GM04504 (cell line): ENCODE results near the gene SNX8.
"Not testable (repeated sequence)": the region's sequence is repeated elsewhere in the genome, so short reads cannot be mapped to it uniquely, and the experiment has no call there.

Experiments
- DNase-seq: peaks from one replicate; pipeline ENCODE4 v3.0.0-alpha.2; 2012; ENCODE audit warnings: low read depth

SNX8 gene

GRCh38 chr7:2289621-2290020 is 24.6 kb downstream of the SNX8 start:
- DNase-seq = no peak

GRCh38 chr7:2289111-2289586 is 25.1 kb downstream of the SNX8 start:
- DNase-seq = no peak

GRCh38 chr7:2288503-2288902 is 25.7 kb downstream of the SNX8 start:
- DNase-seq = no peak

GRCh38 chr7:2287745-2288144 is 26.5 kb downstream of the SNX8 start:
- no peak for DNase-seq

- no peak for DNase-seq
These were observed 31.2 kb downstream of the SNX8 start for GRCh38 chr7:2283074-2283473.

GRCh38 chr7:2282185-2282751 is 32.0 kb downstream of the SNX8 start:
- no peak for DNase-seq

- no peak for DNase-seq
These were observed 32.7 kb downstream of the SNX8 start for GRCh38 chr7:2281541-2281940.

GRCh38 chr7:2280424-2280823 is 33.8 kb downstream of the SNX8 start:
- DNase-seq = no peak

- DNase-seq = no peak
These were observed 34.3 kb downstream of the SNX8 start for GRCh38 chr7:2279896-2280295.

- no peak for DNase-seq
These were observed 36.2 kb downstream of the SNX8 start for GRCh38 chr7:2278026-2278425.

- DNase-seq = no peak
These were observed 38.1 kb downstream of the SNX8 start for GRCh38 chr7:2276107-2276506.

GRCh38 chr7:2275101-2275500 is 39.1 kb downstream of the SNX8 start:
- no peak for DNase-seq

GRCh38 chr7:2274666-2275065 is 39.6 kb downstream of the SNX8 start:
- no peak for DNase-seq

- no peak for DNase-seq
These were observed 40.4 kb downstream of the SNX8 start for GRCh38 chr7:2273866-2274265.

- DNase-seq = no peak
These were observed 42.2 kb downstream of the SNX8 start for GRCh38 chr7:2272031-2272430.

GRCh38 chr7:2271273-2272026 is 42.8 kb downstream of the SNX8 start:
- no peak for DNase-seq

GRCh38 chr7:2270495-2270894 is 43.7 kb downstream of the SNX8 start:
- no peak for DNase-seq

GRCh38 chr7:2269991-2270460 is 44.2 kb downstream of the SNX8 start:
- no peak for DNase-seq

GRCh38 chr7:2269089-2269990 is 44.9 kb downstream of the SNX8 start:
- not testable (repeated sequence) for DNase-seq

GRCh38 chr7:2266911-2267310 is 47.3 kb downstream of the SNX8 start:
- peak; percentile 38 for DNase-seq

GRCh38 chr7:2264158-2264557 is 50.1 kb downstream of the SNX8 start:
- no peak for DNase-seq

GRCh38 chr7:2263176-2263575 is 51.1 kb downstream of the SNX8 start:
- DNase-seq = no peak

- no peak for DNase-seq
These were observed 52.6 kb downstream of the SNX8 start for GRCh38 chr7:2261611-2262010.
